Measurements from ENCODE around the gene FNDC3B.

The FNDC3B gene

DNA sequence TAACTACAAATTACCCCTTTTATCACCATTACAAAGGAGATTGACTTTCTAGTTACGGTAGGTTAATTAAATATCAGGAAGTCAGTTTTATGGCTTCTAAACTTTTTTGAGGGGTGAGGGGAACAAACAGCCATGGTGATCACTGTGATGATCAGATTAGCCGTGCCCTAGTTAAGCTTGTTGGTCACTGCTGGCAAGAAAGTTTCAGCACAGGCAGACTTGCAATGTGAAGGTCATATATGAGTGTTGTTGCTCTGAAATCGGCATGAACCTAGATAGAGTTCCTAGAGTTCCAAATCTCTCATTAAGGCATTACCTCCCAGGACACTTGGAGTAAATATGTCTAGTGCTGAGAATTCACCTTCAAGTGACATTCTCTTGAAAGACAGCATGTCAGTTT lies 252.3 kb downstream of the FNDC3B start:
- Histone ChIP-seq H3K4me1 (ENCODE audit: control insufficient read depth in 1 of 2, insufficient read depth in 1 of 2, low read depth in 1 of 2, low read length in 1 of 2) (peaks cover 9 to 14% of the 10 kb centered on the region in 2 experiments), H3K27ac (peak overlapping the region; percentile 94), H3K27me3 (no peaks in the 10 kb centered on the region), H3K9me3 (no peaks in the 10 kb centered on the region), H3K36me3 (peaks cover 32% of the 10 kb centered on the region), H3K4me3 (ENCODE audit: low read depth in 1 of 2, low read length in 1 of 2) (no peak overlapping the region)
- TF ChIP-seq, protein P1, sequence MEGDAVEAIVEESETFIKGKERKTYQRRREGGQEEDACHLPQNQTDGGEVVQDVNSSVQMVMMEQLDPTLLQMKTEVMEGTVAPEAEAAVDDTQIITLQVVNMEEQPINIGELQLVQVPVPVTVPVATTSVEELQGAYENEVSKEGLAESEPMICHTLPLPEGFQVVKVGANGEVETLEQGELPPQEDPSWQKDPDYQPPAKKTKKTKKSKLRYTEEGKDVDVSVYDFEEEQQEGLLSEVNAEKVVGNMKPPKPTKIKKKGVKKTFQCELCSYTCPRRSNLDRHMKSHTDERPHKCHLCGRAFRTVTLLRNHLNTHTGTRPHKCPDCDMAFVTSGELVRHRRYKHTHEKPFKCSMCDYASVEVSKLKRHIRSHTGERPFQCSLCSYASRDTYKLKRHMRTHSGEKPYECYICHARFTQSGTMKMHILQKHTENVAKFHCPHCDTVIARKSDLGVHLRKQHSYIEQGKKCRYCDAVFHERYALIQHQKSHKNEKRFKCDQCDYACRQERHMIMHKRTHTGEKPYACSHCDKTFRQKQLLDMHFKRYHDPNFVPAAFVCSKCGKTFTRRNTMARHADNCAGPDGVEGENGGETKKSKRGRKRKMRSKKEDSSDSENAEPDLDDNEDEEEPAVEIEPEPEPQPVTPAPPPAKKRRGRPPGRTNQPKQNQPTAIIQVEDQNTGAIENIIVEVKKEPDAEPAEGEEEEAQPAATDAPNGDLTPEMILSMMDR (IDR thresholded peaks at IDR 0.05), result no peak

GRCh38 chr3:172292422-172292821 lies 253.0 kb downstream of the FNDC3B start:
- Histone ChIP-seq H3K4me3 (ENCODE audit: low read depth in 1 of 2, low read length in 1 of 2) (no peak overlapping the region), H3K27ac (peak overlapping the region; percentile 94), H3K36me3 (peaks cover 28% of the 10 kb centered on the region), H3K9me3 (no peaks in the 10 kb centered on the region), H3K27me3 (no peaks in the 10 kb centered on the region), H3K4me1 (ENCODE audit: control insufficient read depth in 1 of 2, insufficient read depth in 1 of 2, low read depth in 1 of 2, low read length in 1 of 2) (peaks cover 9 to 14% of the 10 kb centered on the region in 2 experiments)
- TF ChIP-seq, protein P1 (IDR thresholded peaks at IDR 0.05), result no peak

DNA sequence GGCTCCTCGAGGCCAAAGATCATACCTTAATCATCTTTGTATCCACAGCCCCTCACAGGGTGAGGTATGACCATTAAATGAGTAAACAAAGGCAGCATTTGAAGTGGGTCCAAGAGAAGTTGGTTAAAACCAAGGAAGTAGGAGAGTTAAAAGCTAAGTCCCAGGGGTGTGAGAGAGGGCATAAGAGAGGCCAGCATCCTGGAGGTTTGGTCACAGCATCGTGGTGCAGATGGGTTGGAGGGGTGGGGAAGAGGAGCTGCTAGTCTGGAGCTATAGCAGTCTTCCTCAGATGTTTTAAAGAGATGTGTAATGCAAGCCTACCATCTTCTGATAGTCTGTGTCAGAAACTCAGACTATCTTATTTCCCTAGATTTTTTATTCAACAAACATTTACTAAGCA lies 253.7 kb downstream of the FNDC3B start:
- Histone ChIP-seq H3K27me3 (no peaks in the 10 kb centered on the region), H3K27ac (peak overlapping the region; percentile 94), H3K36me3 (peaks cover 26% of the 10 kb centered on the region), H3K9me3 (no peaks in the 10 kb centered on the region), H3K4me1 (ENCODE audit: control insufficient read depth in 1 of 2, insufficient read depth in 1 of 2, low read depth in 1 of 2, low read length in 1 of 2) (peaks cover 9 to 14% of the 10 kb centered on the region in 2 experiments), H3K4me3 (ENCODE audit: low read depth in 1 of 2, low read length in 1 of 2) (no peak overlapping the region)
- TF ChIP-seq, protein P1 (IDR thresholded peaks at IDR 0.05), result no peak

DNA sequence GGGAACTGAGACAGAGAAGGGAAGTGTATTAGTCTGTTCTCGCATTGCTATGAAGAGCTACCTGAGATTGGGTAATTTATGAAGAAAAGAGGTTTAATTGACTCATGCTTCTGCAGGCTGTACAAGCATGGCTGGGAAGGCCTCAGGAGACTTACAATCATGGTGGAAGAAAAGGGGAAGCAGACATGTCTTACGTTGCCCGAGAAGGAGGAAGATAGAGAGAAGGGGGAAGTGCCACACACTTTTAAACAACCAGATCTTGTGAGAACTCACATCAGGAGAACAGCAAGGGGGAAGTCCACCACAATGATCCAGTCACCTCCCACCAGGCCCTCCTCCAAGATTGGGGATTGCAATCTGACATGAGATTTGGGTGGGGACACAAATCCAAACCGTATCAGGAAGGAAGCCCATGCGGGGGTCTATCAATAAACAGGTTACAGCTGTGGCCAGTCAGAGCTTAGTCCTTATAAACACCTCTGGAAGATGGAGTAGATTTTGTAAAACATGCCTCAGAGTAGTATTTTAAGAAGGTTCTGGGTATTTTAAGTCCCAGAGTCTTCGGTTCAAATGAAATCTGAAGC lies 254.9 kb downstream of the FNDC3B start:
- H3K9me3 ChIP-seq, result no peaks in the 10 kb centered on the region
- no peak overlapping the region for H3K4me3 ChIP-seq (ENCODE audit: low read depth in 1 of 2, low read length in 1 of 2)
- H3K36me3 ChIP-seq, result peaks cover 29% of the 10 kb centered on the region
- TF ChIP-seq, protein P1 (IDR thresholded peaks at IDR 0.05), result peak; percentile 12
- no peaks in the 10 kb centered on the region for H3K27me3 ChIP-seq
- H3K27ac ChIP-seq, result peak overlapping the region; percentile 94
- H3K4me1 ChIP-seq (ENCODE audit: control insufficient read depth in 1 of 2, insufficient read depth in 1 of 2, low read depth in 1 of 2, low read length in 1 of 2), result peaks cover 9 to 14% of the 10 kb centered on the region in 2 experiments

DNA sequence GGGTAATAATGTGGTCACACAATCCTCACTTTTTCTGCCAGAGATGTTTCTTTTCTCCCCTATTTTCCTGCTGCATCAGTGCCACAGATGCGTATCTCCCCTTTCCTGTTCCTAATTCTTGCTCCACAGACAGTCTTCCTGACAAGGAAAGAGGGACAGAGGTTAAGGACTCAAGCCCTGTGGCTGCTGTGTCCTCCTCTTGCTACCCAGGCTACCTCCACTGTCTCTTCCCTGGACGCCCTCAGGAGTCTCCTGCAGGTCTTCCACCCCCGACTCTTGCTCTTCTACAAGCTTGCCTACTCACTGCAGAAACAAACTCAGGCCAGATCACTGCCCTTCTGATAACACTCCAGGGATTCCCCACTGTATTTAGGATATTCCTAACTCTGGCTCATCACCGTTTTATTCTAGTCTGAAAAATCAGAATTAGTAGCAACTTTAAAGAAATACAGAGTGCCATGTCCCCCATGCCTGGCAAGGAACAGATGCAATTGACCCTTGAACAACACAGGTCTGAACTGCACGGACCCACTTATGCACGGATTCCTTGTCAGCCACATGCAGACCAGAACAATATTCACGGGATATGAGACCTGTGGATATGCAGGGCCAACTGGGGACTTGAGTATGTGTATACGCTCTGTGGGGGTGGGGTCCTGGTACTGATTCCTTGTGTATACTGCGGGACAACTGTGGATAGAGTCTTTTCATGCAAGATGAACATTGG lies 257.0 kb downstream of the FNDC3B start:
- Histone ChIP-seq H3K4me3 (ENCODE audit: low read depth in 1 of 2, low read length in 1 of 2) (no peak overlapping the region), H3K27ac (peak overlapping the region; percentile 94), H3K27me3 (no peaks in the 10 kb centered on the region), H3K4me1 (ENCODE audit: control insufficient read depth in 1 of 2, insufficient read depth in 1 of 2, low read depth in 1 of 2, low read length in 1 of 2) (peaks cover 9 to 14% of the 10 kb centered on the region in 2 experiments), H3K9me3 (no peaks in the 10 kb centered on the region), H3K36me3 (peaks cover 50% of the 10 kb centered on the region)
- TF ChIP-seq, protein P1 (IDR thresholded peaks at IDR 0.05), result no peak
